ENCODE results near the gene SND1. TPM values are rescaled to one million over a fixed set of nuclear protein-coding genes. Genes with fewer than 3 reads are reported as not detected.

SND1 gene
- total RNA-seq, 1 experiment from 2014 or later, result 139 TPM

DNA sequence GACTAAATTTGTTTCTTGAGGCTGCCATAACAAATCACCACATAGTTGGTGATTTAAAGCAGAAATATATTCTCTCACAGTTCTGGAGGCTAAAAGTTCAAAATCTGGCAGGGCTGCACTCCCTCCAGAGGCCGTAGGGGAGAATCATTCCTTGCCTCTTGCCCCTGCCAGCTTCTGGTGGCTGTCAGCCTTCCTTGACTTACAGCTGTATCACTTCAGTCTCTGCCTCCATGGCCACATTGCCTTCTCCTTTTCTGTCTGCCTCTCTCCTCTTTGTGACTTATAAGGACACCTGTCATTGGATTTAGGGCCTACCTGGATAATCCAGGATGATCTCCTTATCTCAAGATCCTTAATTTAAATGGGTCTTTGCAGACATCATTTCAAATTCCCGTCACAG lies 385.1 kb downstream of the SND1 start:
- Histone ChIP-seq H3K4me1 (ENCODE audit: insufficient read depth, low read length) (peaks cover 14% of the 10 kb centered on the region), H4K20me1 (ENCODE audit: low read length) (peaks cover 9% of the 10 kb centered on the region; the same call in 1 of the 2 replicates), H3K27ac (ENCODE audit: low read length) (no peak overlapping the region), H3K9ac (ENCODE audit: low read length) (no peak overlapping the region), H3K9me2 (replicated peaks; ENCODE audit: low read length) (no peaks in the 10 kb centered on the region), H3K4me3 (ENCODE audit: low read length) (no peak overlapping the region), H3K4me2 (ENCODE audit: low read length) (no peak overlapping the region), H2AFZ (ENCODE audit: low read length) (no peak overlapping the region), H3K9me3 (ENCODE audit: low read length) (no peaks in the 10 kb centered on the region), H3K79me2 (ENCODE audit: low read length) (no peaks in the 10 kb centered on the region), H3F3A (ENCODE audit: low read length, unreplicated experiment) (no peaks in the 10 kb centered on the region), H3K36me3 (ENCODE audit: low read depth, low read length) (no peaks in the 10 kb centered on the region), H3K27me3 (ENCODE audit: low read length) (no peaks in the 10 kb centered on the region)
- no peak for TF ChIP-seq EZH2 (IDR thresholded peaks at IDR 0.05; ENCODE audit: low read length, unreplicated experiment)
- no peak for TF ChIP-seq EZH2phosphoT487 (IDR thresholded peaks at IDR 0.05; ENCODE audit: borderline replicate concordance, low read length)
- TF ChIP-seq, protein P1, sequence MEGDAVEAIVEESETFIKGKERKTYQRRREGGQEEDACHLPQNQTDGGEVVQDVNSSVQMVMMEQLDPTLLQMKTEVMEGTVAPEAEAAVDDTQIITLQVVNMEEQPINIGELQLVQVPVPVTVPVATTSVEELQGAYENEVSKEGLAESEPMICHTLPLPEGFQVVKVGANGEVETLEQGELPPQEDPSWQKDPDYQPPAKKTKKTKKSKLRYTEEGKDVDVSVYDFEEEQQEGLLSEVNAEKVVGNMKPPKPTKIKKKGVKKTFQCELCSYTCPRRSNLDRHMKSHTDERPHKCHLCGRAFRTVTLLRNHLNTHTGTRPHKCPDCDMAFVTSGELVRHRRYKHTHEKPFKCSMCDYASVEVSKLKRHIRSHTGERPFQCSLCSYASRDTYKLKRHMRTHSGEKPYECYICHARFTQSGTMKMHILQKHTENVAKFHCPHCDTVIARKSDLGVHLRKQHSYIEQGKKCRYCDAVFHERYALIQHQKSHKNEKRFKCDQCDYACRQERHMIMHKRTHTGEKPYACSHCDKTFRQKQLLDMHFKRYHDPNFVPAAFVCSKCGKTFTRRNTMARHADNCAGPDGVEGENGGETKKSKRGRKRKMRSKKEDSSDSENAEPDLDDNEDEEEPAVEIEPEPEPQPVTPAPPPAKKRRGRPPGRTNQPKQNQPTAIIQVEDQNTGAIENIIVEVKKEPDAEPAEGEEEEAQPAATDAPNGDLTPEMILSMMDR (conservative IDR thresholded peaks at IDR 0.05; ENCODE audit: low read depth, low read length), result no peak
- intact Hi-C loops (cut with micrococcal nuclease), result no loop called here
- DNase-seq (no peak), ATAC-seq (no peak)
- BruUV-seq (replicated peaks), result no TSS peak
- POLR2A ChIA-PET (ENCODE audit: unreplicated experiment), result no interaction called here
- CTCF ChIA-PET, result interaction anchor here (2.0 kb wide), 1 partner anchor 173 kb away, joined by 6 read pairs; no protein-coding TSS in a partner anchor

DNA sequence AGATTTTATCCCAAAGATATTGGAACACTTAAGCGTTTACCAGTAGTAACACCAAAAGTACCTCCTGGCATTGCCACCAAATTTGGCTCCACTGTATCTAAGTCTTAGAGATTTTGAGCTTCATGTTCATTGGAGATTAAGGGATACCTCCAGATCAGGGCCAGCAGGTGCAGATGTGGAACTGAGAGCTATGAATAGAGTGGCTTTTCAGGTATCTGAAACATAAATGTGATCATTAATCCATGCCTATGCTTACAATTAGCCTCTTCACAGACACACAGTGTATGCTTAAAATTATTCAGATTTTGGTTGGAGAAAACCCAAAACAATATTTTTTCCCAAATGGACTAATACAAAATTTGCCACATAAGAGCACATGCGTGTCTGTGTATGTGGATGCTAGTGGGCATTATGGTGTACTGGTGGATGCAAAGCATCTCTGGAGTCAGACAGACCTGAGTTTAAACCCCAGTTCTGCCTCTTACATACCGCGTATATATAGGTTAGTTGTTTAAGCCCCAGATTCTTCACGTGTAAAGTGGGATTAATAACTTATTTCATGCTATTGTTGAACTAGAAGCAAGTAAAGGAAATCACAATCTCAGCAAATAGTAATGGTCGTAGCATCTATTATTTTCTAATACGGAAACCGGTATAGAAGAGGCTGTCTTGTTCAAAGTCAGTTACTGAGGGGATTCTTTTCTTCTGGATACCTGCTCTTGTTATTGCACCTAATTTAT lies 386.1 kb downstream of the SND1 start:
- intact Hi-C loops (cut with micrococcal nuclease), result no loop called here
- Histone ChIP-seq H4K20me1 (ENCODE audit: low read length) (peaks cover 9% of the 10 kb centered on the region; the same call in 1 of the 2 replicates), H3K27me3 (ENCODE audit: low read length) (no peaks in the 10 kb centered on the region), H3K4me2 (ENCODE audit: low read length) (no peak overlapping the region), H3K79me2 (ENCODE audit: low read length) (no peaks in the 10 kb centered on the region), H3F3A (ENCODE audit: low read length, unreplicated experiment) (no peaks in the 10 kb centered on the region), H3K27ac (ENCODE audit: low read length) (no peak overlapping the region), H3K9me2 (replicated peaks; ENCODE audit: low read length) (no peaks in the 10 kb centered on the region), H3K4me1 (ENCODE audit: insufficient read depth, low read length) (peaks cover 14% of the 10 kb centered on the region), H3K36me3 (ENCODE audit: low read depth, low read length) (peaks cover 8% of the 10 kb centered on the region), H3K4me3 (ENCODE audit: low read length) (no peak overlapping the region), H2AFZ (ENCODE audit: low read length) (no peak overlapping the region), H3K9ac (ENCODE audit: low read length) (no peak overlapping the region), H3K9me3 (ENCODE audit: low read length) (no peaks in the 10 kb centered on the region)
- no peak for ATAC-seq
- POLR2A ChIA-PET (ENCODE audit: unreplicated experiment), result no interaction called here
- no peak for DNase-seq
- TF ChIP-seq EZH2 (IDR thresholded peaks at IDR 0.05; ENCODE audit: low read length, unreplicated experiment) (no peak), EZH2phosphoT487 (IDR thresholded peaks at IDR 0.05; ENCODE audit: borderline replicate concordance, low read length) (no peak)
- TF ChIP-seq, protein P1 (conservative IDR thresholded peaks at IDR 0.05; ENCODE audit: low read depth, low read length), result no peak
- CTCF ChIA-PET, result no interaction called here
- BruUV-seq (replicated peaks), result no TSS peak

DNA sequence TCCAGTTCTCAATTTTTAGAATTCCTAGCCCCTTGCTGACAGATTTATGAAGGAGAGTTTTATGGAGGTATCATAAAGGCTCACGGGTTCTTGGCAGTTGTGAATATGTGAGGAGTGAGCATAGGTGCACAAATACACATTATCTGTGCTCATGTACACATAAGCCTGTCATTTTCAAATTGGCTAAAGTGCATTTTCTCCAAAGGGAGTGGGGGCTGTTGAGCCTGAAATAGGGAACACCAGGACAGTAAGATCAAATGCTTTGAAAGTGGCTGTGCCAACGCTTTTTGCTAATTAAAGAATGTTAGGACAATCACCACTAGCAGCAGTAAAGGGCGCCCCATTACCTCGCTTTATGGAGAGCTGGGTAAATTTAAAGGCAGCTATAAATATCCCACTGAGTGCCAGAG lies 387.6 kb downstream of the SND1 start:
- Histone ChIP-seq H3K9me3 (ENCODE audit: low read length) (no peaks in the 10 kb centered on the region), H3K4me3 (ENCODE audit: low read length) (no peak overlapping the region), H3K79me2 (ENCODE audit: low read length) (no peaks in the 10 kb centered on the region), H3K4me2 (ENCODE audit: low read length) (no peak overlapping the region), H3F3A (ENCODE audit: low read length, unreplicated experiment) (no peaks in the 10 kb centered on the region), H3K36me3 (ENCODE audit: low read depth, low read length) (peaks cover 10% of the 10 kb centered on the region), H3K4me1 (ENCODE audit: insufficient read depth, low read length) (peaks cover 14% of the 10 kb centered on the region), H4K20me1 (ENCODE audit: low read length) (peaks cover 9% of the 10 kb centered on the region; the same call in 1 of the 2 replicates), H3K27ac (ENCODE audit: low read length) (no peak overlapping the region), H3K9me2 (replicated peaks; ENCODE audit: low read length) (no peaks in the 10 kb centered on the region), H2AFZ (ENCODE audit: low read length) (no peak overlapping the region), H3K9ac (ENCODE audit: low read length) (no peak overlapping the region), H3K27me3 (ENCODE audit: low read length) (no peaks in the 10 kb centered on the region)
- TF ChIP-seq, protein P1 (conservative IDR thresholded peaks at IDR 0.05; ENCODE audit: low read depth, low read length), result no peak
- TF ChIP-seq EZH2 (IDR thresholded peaks at IDR 0.05; ENCODE audit: low read length, unreplicated experiment) (no peak), EZH2phosphoT487 (IDR thresholded peaks at IDR 0.05; ENCODE audit: borderline replicate concordance, low read length) (no peak)
- no peak for ATAC-seq
- CTCF ChIA-PET, result no interaction called here
- no TSS peak for BruUV-seq (replicated peaks)
- POLR2A ChIA-PET (ENCODE audit: unreplicated experiment), result no interaction called here
- intact Hi-C loops (cut with micrococcal nuclease), result no loop called here
- no peak for DNase-seq

All from PC-3 (cell line).